Measurements from ENCODE around the gene POLA2.
"Not testable (repeated sequence)": the region's sequence is repeated elsewhere in the genome, so short reads cannot be mapped to it uniquely, and the experiment has no call there.

POLA2 gene

DNA sequence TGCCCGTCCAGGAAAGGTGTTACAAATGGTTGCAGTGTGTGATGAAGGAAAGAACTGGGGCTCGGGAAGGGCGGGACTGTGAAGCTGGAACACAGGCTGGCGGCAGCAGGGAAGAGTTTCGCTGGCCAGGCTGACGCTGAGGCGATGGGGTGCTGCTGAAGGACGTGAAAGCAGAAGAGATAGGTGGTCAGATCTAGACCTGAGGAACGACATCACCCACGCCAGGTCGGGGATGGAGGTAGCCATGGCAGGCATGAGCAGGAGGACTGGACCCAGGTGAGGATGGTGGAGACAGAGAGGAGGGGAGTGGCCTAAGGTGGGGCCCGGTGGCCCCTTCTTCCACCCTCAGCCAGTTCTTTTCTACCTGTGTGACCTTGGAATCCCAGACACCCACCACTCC is 62.1 kb downstream of the POLA2 start:
- H3K36me3 ChIP-seq, result peaks cover 25% of the 10 kb centered on the region
- H3K4me1 ChIP-seq (ENCODE audit: control insufficient read depth in 1 of 2, insufficient read depth in 1 of 2, low read depth in 1 of 2, low read length in 1 of 2), result no peaks in the 10 kb centered on the region
- TF ChIP-seq, protein P1, sequence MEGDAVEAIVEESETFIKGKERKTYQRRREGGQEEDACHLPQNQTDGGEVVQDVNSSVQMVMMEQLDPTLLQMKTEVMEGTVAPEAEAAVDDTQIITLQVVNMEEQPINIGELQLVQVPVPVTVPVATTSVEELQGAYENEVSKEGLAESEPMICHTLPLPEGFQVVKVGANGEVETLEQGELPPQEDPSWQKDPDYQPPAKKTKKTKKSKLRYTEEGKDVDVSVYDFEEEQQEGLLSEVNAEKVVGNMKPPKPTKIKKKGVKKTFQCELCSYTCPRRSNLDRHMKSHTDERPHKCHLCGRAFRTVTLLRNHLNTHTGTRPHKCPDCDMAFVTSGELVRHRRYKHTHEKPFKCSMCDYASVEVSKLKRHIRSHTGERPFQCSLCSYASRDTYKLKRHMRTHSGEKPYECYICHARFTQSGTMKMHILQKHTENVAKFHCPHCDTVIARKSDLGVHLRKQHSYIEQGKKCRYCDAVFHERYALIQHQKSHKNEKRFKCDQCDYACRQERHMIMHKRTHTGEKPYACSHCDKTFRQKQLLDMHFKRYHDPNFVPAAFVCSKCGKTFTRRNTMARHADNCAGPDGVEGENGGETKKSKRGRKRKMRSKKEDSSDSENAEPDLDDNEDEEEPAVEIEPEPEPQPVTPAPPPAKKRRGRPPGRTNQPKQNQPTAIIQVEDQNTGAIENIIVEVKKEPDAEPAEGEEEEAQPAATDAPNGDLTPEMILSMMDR (IDR thresholded peaks at IDR 0.05), result no peak
- no peaks in the 10 kb centered on the region for H3K27me3 ChIP-seq
- no peak overlapping the region for H3K4me3 ChIP-seq (ENCODE audit: low read depth in 1 of 2, low read length in 1 of 2)
- no peak overlapping the region for H3K27ac ChIP-seq
- H3K9me3 ChIP-seq, result no peaks in the 10 kb centered on the region

DNA sequence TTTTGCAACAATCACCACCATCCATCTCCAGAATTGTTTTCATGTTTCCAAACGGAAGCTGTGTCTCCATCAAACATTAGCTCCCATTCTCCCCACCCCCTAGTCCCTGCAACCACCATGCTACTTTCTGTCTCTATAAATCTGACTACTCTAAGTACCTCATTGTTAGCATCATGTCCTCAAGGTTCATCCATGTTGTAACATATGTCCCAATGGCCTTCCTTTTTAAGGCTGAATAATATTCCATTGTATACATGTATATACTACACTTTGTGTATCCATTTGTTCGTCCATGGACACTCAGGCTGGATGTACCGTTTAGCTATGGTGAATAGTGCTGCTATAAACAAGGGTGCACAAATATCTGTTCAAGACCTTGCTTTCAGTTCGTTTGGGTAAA is 63.7 kb downstream of the POLA2 start:
- no peaks in the 10 kb centered on the region for H3K4me1 ChIP-seq (ENCODE audit: control insufficient read depth in 1 of 2, insufficient read depth in 1 of 2, low read depth in 1 of 2, low read length in 1 of 2)
- peaks cover 24% of the 10 kb centered on the region for H3K36me3 ChIP-seq
- H3K4me3 ChIP-seq (ENCODE audit: low read depth in 1 of 2, low read length in 1 of 2), result no peak overlapping the region
- H3K27me3 ChIP-seq, result no peaks in the 10 kb centered on the region
- TF ChIP-seq, protein P1 (IDR thresholded peaks at IDR 0.05), result no peak
- no peak overlapping the region for H3K27ac ChIP-seq
- H3K9me3 ChIP-seq, result no peaks in the 10 kb centered on the region

DNA sequence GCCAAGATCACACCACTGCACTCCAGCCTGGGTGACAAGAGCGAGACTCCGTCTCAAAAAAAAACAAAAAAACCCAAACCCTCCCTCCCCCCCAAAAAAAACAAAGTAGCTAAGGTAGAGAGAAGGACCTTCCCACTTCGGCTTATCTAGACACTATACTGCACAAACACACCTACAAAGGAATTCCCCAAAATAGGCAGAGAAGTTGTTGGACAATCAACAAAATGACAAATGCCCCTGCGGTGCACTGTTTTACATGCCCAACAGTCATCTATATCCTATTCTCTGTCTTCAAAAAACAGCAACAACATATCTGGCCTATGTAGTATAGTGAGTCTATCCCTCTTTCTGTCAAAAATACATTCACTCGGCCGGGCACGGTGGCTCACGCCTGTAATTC is 65.3 kb downstream of the POLA2 start:
- peaks cover 8% of the 10 kb centered on the region for H3K36me3 ChIP-seq
- no peak overlapping the region for H3K27ac ChIP-seq
- no peak overlapping the region for H3K4me3 ChIP-seq (ENCODE audit: low read depth in 1 of 2, low read length in 1 of 2)
- no peaks in the 10 kb centered on the region for H3K27me3 ChIP-seq
- TF ChIP-seq, protein P1 (IDR thresholded peaks at IDR 0.05), result no peak
- H3K4me1 ChIP-seq (ENCODE audit: control insufficient read depth in 1 of 2, insufficient read depth in 1 of 2, low read depth in 1 of 2, low read length in 1 of 2), result no peaks in the 10 kb centered on the region
- no peaks in the 10 kb centered on the region for H3K9me3 ChIP-seq

DNA sequence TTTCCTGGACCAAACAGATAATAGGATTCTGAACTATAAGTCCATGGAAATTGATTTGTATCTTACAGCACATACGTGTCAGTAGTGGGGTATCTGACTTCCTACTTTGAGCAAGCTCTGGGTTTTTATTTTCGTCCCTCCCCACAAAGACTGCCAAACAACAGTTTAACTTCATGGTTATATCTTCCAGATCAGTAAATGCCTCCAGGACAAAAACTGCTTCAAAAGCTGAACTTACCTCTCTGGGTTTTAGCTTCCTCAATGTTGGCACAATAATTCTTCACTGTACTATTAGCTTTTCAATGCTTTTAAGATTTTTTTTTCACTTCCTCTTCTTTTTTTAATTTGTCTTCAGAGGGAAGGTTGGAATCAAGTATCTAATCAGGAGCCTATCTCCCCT is 67.7 kb downstream of the POLA2 start:
- Histone ChIP-seq H3K9me3 (no peaks in the 10 kb centered on the region), H3K4me3 (ENCODE audit: low read depth in 1 of 2, low read length in 1 of 2) (no peak overlapping the region), H3K36me3 (no peaks in the 10 kb centered on the region), H3K27ac (no peak overlapping the region), H3K4me1 (ENCODE audit: control insufficient read depth in 1 of 2, insufficient read depth in 1 of 2, low read depth in 1 of 2, low read length in 1 of 2) (peaks cover 4 to 8% of the 10 kb centered on the region in 2 experiments), H3K27me3 (no peaks in the 10 kb centered on the region)
- TF ChIP-seq, protein P1 (IDR thresholded peaks at IDR 0.05), result no peak

DNA sequence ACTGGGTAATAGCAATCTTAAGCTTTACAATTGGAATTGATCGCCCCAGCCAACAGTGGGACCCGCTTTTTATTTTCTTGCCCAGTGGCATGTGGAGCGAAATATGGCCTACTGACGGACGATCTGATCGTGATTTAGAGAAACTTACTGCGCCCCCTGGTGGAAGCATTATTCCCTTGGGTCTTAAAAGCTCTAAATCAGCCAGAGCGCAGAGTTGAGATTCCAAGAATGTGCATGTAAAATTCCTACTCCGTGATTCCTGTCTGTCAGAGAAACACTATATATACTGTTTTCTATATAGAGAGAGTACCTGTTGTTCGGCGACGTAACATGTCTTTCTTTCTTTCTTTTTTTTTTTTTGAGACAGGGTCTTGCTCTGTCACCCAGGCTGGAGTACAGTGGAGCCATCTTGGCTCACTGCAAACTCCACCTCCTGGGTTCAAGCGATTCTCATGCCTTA is 68.2 kb downstream of the POLA2 start:
- Histone ChIP-seq H3K4me1 (ENCODE audit: control insufficient read depth in 1 of 2, insufficient read depth in 1 of 2, low read depth in 1 of 2, low read length in 1 of 2) (peaks cover 8 to 13% of the 10 kb centered on the region in 2 experiments), H3K36me3 (no peaks in the 10 kb centered on the region), H3K27ac (no peak overlapping the region), H3K4me3 (ENCODE audit: low read depth in 1 of 2, low read length in 1 of 2) (no peak overlapping the region), H3K27me3 (no peaks in the 10 kb centered on the region), H3K9me3 (no peaks in the 10 kb centered on the region)
- TF ChIP-seq, protein P1 (IDR thresholded peaks at IDR 0.05), result peak; percentile 74

DNA sequence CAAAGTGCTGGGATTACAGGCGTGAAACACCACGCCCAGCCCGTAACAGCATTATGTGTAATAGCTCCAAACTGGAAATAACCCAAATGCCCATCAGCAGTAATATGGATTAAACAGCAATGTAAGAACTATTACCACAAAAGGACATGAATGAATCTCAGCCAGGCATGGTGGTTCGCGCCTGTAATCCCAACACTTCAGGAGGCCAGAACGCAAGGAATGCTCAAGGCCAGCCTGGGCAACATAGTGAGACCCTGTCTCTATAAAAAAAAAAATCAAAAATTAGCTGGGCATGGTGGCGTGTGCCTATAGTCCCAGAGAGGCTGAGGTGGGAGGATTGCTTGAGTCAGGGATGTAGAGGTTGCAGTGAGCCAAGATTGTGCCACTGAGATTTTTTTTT is 68.8 kb downstream of the POLA2 start:
- Histone ChIP-seq H3K27ac (no peak overlapping the region), H3K4me3 (ENCODE audit: low read depth in 1 of 2, low read length in 1 of 2) (no peak overlapping the region)

DNA sequence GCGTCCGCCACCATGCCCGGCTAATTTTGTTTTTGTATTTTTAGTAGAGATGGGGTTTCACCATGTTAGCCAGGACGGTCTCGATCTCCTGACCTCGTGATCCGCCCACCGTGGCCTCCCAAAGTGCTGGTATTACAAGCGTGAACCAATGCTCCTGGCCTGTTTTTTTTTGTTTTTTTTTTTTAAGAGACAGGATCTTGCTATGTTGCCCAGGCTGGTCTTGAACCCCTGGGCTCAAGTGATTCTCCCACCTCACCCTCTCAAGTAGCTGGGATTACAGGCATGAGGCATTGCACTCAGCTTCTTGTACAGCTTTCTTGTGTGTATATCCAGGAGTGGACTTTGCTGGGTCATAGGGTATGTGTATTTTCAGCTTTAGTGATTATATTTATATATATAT is 70.8 kb downstream of the POLA2 start:
- peaks cover 15 to 20% of the 10 kb centered on the region in 2 experiments for H3K4me1 ChIP-seq (ENCODE audit: control insufficient read depth in 1 of 2, insufficient read depth in 1 of 2, low read depth in 1 of 2, low read length in 1 of 2)
- H3K9me3 ChIP-seq; H3K27me3 ChIP-seq; H3K27ac ChIP-seq; H3K4me3 ChIP-seq (ENCODE audit: low read depth in 1 of 2, low read length in 1 of 2); H3K36me3 ChIP-seq: not testable (repeated sequence)

More for the DNA sequence above, 68.8 kb downstream of the POLA2 start:
- TF ChIP-seq, protein P1 (IDR thresholded peaks at IDR 0.05), result no peak
- no peaks in the 10 kb centered on the region for H3K36me3 ChIP-seq
- H3K27me3 ChIP-seq, result no peaks in the 10 kb centered on the region
- no peaks in the 10 kb centered on the region for H3K9me3 ChIP-seq
- peaks cover 14 to 19% of the 10 kb centered on the region in 2 experiments for H3K4me1 ChIP-seq (ENCODE audit: control insufficient read depth in 1 of 2, insufficient read depth in 1 of 2, low read depth in 1 of 2, low read length in 1 of 2)
